Right lobe of liver (tissue), 6 donors: Measurements from ENCODE around the gene TPPP2. TPM values are rescaled to one million over a fixed set of nuclear protein-coding genes. Genes with fewer than 3 reads are reported as not detected.

Experiments
- ATAC-seq, 4 donors: fragments of 200-7000 bp; cut with Tn5 transposase; one replicate each; pipeline ENCODE4 v1.9.1; 2020; ENCODE audit warnings: mild to moderate bottlenecking in 4 of 4, moderate library complexity in 4 of 4
- DNase-seq, 3 donors: peaks; one replicate each; pipeline ENCODE4 v3.0.0-alpha.2; 2020
- H3K27ac ChIP-seq, 3 donors: fragments of 200-600 bp; one replicate each; pipeline ENCODE4 v1.8.0; 2022
- H3K27me3 ChIP-seq, 2 donors: fragments of 200-600 bp; one replicate each; pipeline ENCODE4 v1.8.0; 2022
- H3K36me3 ChIP-seq, 4 donors: fragments of 200-600 bp; sonication (generic) in 1 of 4; one replicate each; pipeline versions ENCODE4 v1.5.1 to v1.8.0; 2017 to 2022; ENCODE audit warnings: control low read depth in 1 of 4
- H3K4me1 ChIP-seq, 4 donors: fragments of 200-600 bp; sonication (generic) in 1 of 4; one replicate each; pipeline versions ENCODE4 v1.5.1 to v1.8.0; 2017 to 2022; ENCODE audit warnings: control low read depth in 1 of 4
- H3K4me3 ChIP-seq, 3 donors: fragments of 200-600 bp; one replicate each; pipeline ENCODE4 v1.8.0; 2022
- H3K9me3 ChIP-seq, 4 donors: fragments of 200-600 bp; sonication (generic) in 1 of 4; one replicate each; pipeline versions ENCODE4 v1.5.1 to v1.8.0; 2017 to 2022; ENCODE audit warnings: control low read depth in 1 of 4
- CTCF ChIP-seq, 4 donors: fragments of 200-600 bp in 3 of 4; fragments of 450-650 bp in 1 of 4; IDR thresholded peaks; one replicate each; pipeline versions ENCODE4 v1.5.1 to v1.8.0; 2016 to 2022; ENCODE audit warnings: antibody characterized with exemption in 4 of 4, mild to moderate bottlenecking in 2 of 4
- POLR2A ChIP-seq: fragments of 450-650 bp; IDR thresholded peaks from one replicate; pipeline ENCODE4 v1.6.1; 2017; ENCODE audit warnings: antibody characterized with exemption, mild to moderate bottlenecking
- WGBS: methylation state at CpG from one replicate; pipeline ENCODE4 v1.1.6; 2018; ENCODE audit warnings: low coverage, low lambda C conversion rate; ENCODE audit not compliant: insufficient coverage; ENCODE audit errors: missing lambda C conversion rate; 5-methylcytosine and 5-hydroxymethylcytosine counted together
- intact Hi-C, 2 donors: fragments of 100-400 bp; cut with DNase I; formaldehyde crosslinking; loops; one replicate each; pipeline versions ENCODE4 v1.11.2 to v1.14.1; 2022
- total RNA-seq, 6 experiments: library from RNA; depleted of rRNA in 2 of 6; stranded (reverse); fragments of >200 nt in 2 of 6; fragmentation: NEBNext Ultra II Directional in 3 of 6; extraction: Animal tissue kit (Norgen Biotek cat#: 25700) in 3 of 6; gene quantifications; one replicate each; pipeline versions ENCODE4 v1.1.0 to v1.2.4, GENCODE V29; 2016 to 2023
- donor health status: DM: no; HTN: yes; CAD: no.
- donor health status: DM: no; HTN: no; CAD: no.
- donor health status: DM: no; HTN: no; CAD: no.
- donor health status: DM: no; HTN: yes; CAD: no.
- donor health status: DM: no; HTN: yes; CAD: no.

Gene TPPP2
- total RNA-seq, 6 experiments from 2014 or later: 0.24 to 3.4 (median 1.6) TPM

DNA sequence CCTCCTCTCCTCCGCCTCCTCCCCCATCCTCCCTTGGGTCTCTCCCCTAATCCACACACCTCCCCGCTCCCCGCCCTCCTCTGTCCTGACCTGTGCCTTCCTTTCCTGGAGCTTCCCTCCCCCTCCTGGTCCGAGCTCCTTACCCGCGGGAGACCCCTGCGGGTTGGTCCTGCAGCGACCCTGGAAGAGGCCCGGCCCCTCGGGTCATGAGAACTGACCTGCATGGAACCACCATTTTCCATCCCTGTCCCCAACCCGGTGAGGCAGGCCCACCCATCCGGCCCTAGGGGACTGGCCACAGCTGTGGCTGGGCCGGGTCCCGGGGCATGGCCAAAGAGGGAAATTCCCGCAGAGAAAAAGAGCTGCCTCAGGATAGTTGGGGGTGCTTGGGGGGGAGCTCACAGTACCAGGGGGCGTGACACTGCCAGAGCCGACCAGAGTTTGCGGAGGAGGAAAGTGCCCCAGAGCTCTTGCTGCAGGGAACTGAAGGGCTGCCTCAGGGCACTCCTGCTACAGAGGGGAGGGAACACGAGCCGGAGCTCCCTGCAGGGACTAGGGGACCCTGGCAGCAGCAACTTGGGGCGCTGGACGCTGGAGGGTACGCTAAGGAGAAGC, 40.7 kb downstream of the TPPP2 start:
- Histone ChIP-seq H3K4me1 (peaks cover 0 to 25% (median 5%) of the 10 kb centered on the region in 4 donors), H3K27me3 (no peaks in the 10 kb centered on the region), H3K36me3 (peaks cover 0 to 3% (median under 1%) of the 10 kb centered on the region in 4 donors), H3K9me3 (no peaks in the 10 kb centered on the region), H3K4me3 (peak overlapping the region; percentile 73 to 75 (median 74)), H3K27ac (peak overlapping the region; percentile 65 to 72 (median 66))
- DNase-seq (peak; percentile 62 to 74 (median 72)), ATAC-seq (peak; percentile 31 to 45 (median 34))
- intact Hi-C loops: no loop called here
- 1% methylated on average over 23 of the region's 23 CpGs for WGBS
- TF ChIP-seq POLR2A: no peak
- no peak for TF ChIP-seq CTCF (IDR thresholded peaks at IDR 0.05)

- ATAC-seq (peak; percentile 50 to 68 (median 57)), DNase-seq (peak; percentile 76 to 87 (median 85))
- Histone ChIP-seq H3K27ac (peak overlapping the region; percentile 65 to 72 (median 66)), H3K9me3 (no peaks in the 10 kb centered on the region), H3K36me3 (peaks cover 0 to 10% (median 2%) of the 10 kb centered on the region in 4 donors), H3K4me3 (peak overlapping the region; percentile 73 to 75 (median 74)), H3K27me3 (no peaks in the 10 kb centered on the region), H3K4me1 (peaks cover 0 to 25% (median 5%) of the 10 kb centered on the region in 4 donors)
- intact Hi-C loops: no loop called here
- no peak for TF ChIP-seq POLR2A
- TF ChIP-seq CTCF (IDR thresholded peaks at IDR 0.05): no peak
- 0% methylated on average over 18 of the region's 37 CpGs for WGBS
These were observed 41.4 kb downstream of the TPPP2 start for GRCh38 chr14:21071225-21072030.

DNA sequence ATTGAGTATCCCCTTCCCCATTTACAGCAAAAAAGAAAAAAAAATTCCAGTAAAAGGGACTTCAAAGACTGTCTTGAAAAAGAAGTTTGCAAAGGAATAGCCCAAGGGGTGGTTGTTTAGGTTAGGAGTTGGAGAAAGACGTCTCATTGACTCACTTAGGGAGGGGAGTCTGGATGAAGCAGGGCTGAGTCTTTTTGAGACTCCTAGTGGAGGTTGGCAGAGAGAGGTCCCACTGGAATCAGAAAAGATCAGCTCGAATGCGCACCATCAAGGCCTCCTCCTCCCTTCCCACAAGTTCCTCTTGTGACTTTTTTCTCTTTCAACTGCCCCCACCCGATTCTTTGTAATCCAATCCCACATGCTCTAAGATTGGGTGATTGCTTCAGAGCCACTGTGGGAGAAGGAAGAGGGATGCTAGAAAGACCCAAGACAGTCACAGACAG, 42.0 kb downstream of the TPPP2 start:
- intact Hi-C loops: no loop called here
- WGBS: 28% methylated on average over 4 of the region's 4 CpGs
- Histone ChIP-seq H3K36me3 (peaks cover 0 to 17% (median 3%) of the 10 kb centered on the region in 4 donors), H3K27ac (peak overlapping the region; percentile 65 to 72 (median 66)), H3K9me3 (no peaks in the 10 kb centered on the region), H3K27me3 (no peaks in the 10 kb centered on the region), H3K4me3 (peak overlapping the region in 2 of 3 donors; percentile 73 to 75), H3K4me1 (peaks cover 0 to 25% (median 5%) of the 10 kb centered on the region in 4 donors)
- TF ChIP-seq CTCF (IDR thresholded peaks at IDR 0.05) (no peak), POLR2A (no peak)
- DNase-seq (no peak), ATAC-seq (no peak)

DNA sequence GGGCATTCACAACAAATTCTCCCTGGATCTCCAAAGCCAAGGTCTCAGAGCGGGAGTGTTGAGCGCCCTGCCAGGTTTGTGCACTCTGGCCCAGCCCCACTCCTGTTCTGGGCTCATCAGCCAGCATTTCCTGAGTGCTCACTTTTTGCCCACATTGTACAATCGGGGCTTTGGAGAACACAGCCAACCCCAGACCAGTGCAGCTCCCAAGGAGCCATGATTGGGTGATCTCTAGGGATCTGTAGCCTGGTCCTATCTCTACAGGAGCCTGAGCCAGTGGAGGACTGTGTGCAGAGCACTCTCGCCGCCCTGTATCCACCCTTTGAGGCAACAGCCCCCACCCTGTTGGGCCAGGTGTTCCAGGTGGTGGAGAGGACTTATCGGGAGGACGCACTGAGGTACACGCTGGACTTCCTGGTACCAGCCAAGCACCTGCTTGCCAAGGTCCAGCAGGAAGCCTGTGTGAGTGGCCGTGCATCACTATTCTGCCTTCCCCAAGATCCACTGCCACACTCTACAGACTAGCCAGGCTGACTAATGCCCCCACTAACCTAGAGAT, 42.8 kb downstream of the TPPP2 start:
- DNase-seq: no peak
- ATAC-seq: no peak
- Histone ChIP-seq H3K36me3 (peaks cover 0 to 23% (median 6%) of the 10 kb centered on the region in 4 donors), H3K4me3 (no peak overlapping the region), H3K9me3 (no peaks in the 10 kb centered on the region), H3K4me1 (peaks cover 0 to 25% (median 5%) of the 10 kb centered on the region in 4 donors), H3K27me3 (no peaks in the 10 kb centered on the region), H3K27ac (no peak overlapping the region)
- no peak for TF ChIP-seq POLR2A
- TF ChIP-seq CTCF (IDR thresholded peaks at IDR 0.05): no peak
- intact Hi-C loops: no loop called here
- WGBS: no CpG with 5 or more reads among the region's 9 CpGs
